GM12878 (cell line): Measurements from ENCODE around the gene FAM222A. TPM values are rescaled to one million over a fixed set of nuclear protein-coding genes. Genes with fewer than 3 reads are reported as not detected.

Source experiments
- ATAC-seq: fragments of 200-7000 bp; cut with Tn5 transposase; 3 replicates; pipeline ENCODE4 v1.9.1; 2020; ENCODE audit warnings: mild to moderate bottlenecking, moderate library complexity
- BruUV-seq: library from RNA; stranded (reverse); fragments of 400-500 nt; replicated peaks from 2 replicates; lab custom pipeline; 2021; lab: Mats Ljungman, UMichigan
- CTCF ChIA-PET: fragments of 300-600 bp; sonication (Branson Sonifier 250); formaldehyde crosslinking; extraction: SDS; loops from one replicate; lab custom pipeline; 2021; ENCODE audit warnings: inconsistent platforms; lab: Yijun Ruan, JAX
- POLR2A ChIA-PET: fragments of 350-600 bp; formaldehyde crosslinking; extraction: SDS; loops from one replicate; lab custom pipeline; 2021; ENCODE audit warnings: inconsistent platforms; lab: Charles Lee
- RAD21 ChIA-PET: fragments of 300-600 bp; sonication (Branson Sonifier 250); formaldehyde crosslinking; loops from one replicate; lab custom pipeline; 2023; ENCODE audit warnings: antibody characterized with exemption; ENCODE audit not compliant: unreplicated experiment; lab: Charles Lee
- SMC1A ChIA-PET: fragments of 300-600 bp; sonication (Branson Sonifier 250); formaldehyde crosslinking; loops from one replicate; lab custom pipeline; 2023; ENCODE audit not compliant: unreplicated experiment, uncharacterized antibody; lab: Charles Lee
- DNase-seq: peaks from one replicate; pipeline ENCODE4 v3.0.0-alpha.2; 2011; ENCODE audit warnings: low read depth, low spot score
- FAIRE-seq: peaks from 3 replicates; lab custom pipeline; 2011; peaks lifted over from hg19 to GRCh38; lab: Jason Lieb, UNC
- H2AFZ ChIP-seq: 2 replicates; pipeline ENCODE4 v1.6.0; 2011; ENCODE audit warnings: low read depth, low read length, control low read depth; ENCODE audit not compliant: control insufficient read depth
- H3K27ac ChIP-seq: 2 replicates; pipeline ENCODE4 v1.5.1; 2011; ENCODE audit warnings: control low read depth; ENCODE audit not compliant: control insufficient read depth, insufficient read depth
- H3K27me3 ChIP-seq, 2 experiments: replicated peaks in 1 of 2; 2 replicates each; pipeline versions ENCODE4 v1.6.0 to v1.6.1; 2011; ENCODE audit warnings: low read length in 1 of 2; ENCODE audit not compliant: control insufficient read depth in 2 of 2, insufficient read depth in 2 of 2
- H3K36me3 ChIP-seq, 2 experiments: 2 replicates each; pipeline ENCODE4 v1.5.1; 2011; ENCODE audit warnings: low read length in 1 of 2; ENCODE audit not compliant: control insufficient read depth in 2 of 2, insufficient read depth in 2 of 2
- H3K4me1 ChIP-seq: 2 replicates; pipeline ENCODE4 v1.6.1; 2011; ENCODE audit warnings: mild to moderate bottlenecking, low read length, moderate library complexity, mixed read lengths; ENCODE audit not compliant: control insufficient read depth, insufficient read depth
- H3K4me2 ChIP-seq: 2 replicates; pipeline ENCODE4 v1.6.0; 2011; ENCODE audit warnings: control low read depth; ENCODE audit not compliant: control insufficient read depth, insufficient read depth
- H3K4me3 ChIP-seq: fragments of 200-600 bp; sonication (generic); 2 replicates; pipeline ENCODE4 v1.5.1; 2016
- H3K79me2 ChIP-seq: 2 replicates; pipeline ENCODE4 v1.6.0; 2011; ENCODE audit warnings: low read length; ENCODE audit not compliant: control insufficient read depth, insufficient read depth
- H3K9ac ChIP-seq: 2 replicates; pipeline ENCODE4 v1.8.0; 2011; ENCODE audit warnings: low read length, control low read depth, mixed read lengths; ENCODE audit not compliant: control insufficient read depth, insufficient read depth
- H3K9me3 ChIP-seq: replicated peaks from 3 replicates; pipeline ENCODE4 v1.5.1; 2011; ENCODE audit warnings: mild to moderate bottlenecking, low read length; ENCODE audit not compliant: control insufficient read depth, insufficient read depth
- H4K20me1 ChIP-seq: 2 replicates; pipeline ENCODE4 v1.6.0; 2011; ENCODE audit not compliant: control insufficient read depth, insufficient read depth
- BACH1 ChIP-seq: fragments of 450-650 bp; IDR thresholded peaks from 2 replicates; pipeline ENCODE4 v1.6.1; 2017; ENCODE audit warnings: mild to moderate bottlenecking, borderline replicate concordance
- DPF2 ChIP-seq: fragments of 450-650 bp; IDR thresholded peaks from 2 replicates; pipeline ENCODE4 v1.6.1; 2017; ENCODE audit warnings: mild to moderate bottlenecking
- JUNB ChIP-seq: IDR thresholded peaks from 2 replicates; pipeline ENCODE4 v1.6.1; 2016; ENCODE audit warnings: antibody characterized with exemption, mild to moderate bottlenecking
- NFIC ChIP-seq: IDR thresholded peaks from 2 replicates; pipeline ENCODE4 v1.6.1; 2012; ENCODE audit warnings: low read depth, mild to moderate bottlenecking, inconsistent platforms, low read length, moderate library complexity
- POLR2AphosphoS2 ChIP-seq: IDR thresholded peaks from 2 replicates; pipeline ENCODE4 v1.6.1; 2011; ENCODE audit warnings: low read depth, mild to moderate bottlenecking, low read length, improper control_type of control experiment, moderate library complexity
- POLR2AphosphoS5 ChIP-seq: IDR thresholded peaks from 2 replicates; pipeline ENCODE4 v1.6.1; 2011; ENCODE audit warnings: mild to moderate bottlenecking, low read length, inconsistent platforms
- RAD51 ChIP-seq: fragments of 450-650 bp; IDR thresholded peaks from 2 replicates; pipeline ENCODE4 v1.6.1; 2016; ENCODE audit warnings: moderate library complexity, mild to moderate bottlenecking, inconsistent platforms
- SREBF1 ChIP-seq: IDR thresholded peaks from 2 replicates; pipeline ENCODE4 v1.6.1; 2012; ENCODE audit warnings: mild to moderate bottlenecking, low read length
- ZNF207 ChIP-seq: fragments of 450-650 bp; IDR thresholded peaks from 2 replicates; pipeline ENCODE4 v1.6.1; 2014; ENCODE audit warnings: antibody characterized with exemption, mild to moderate bottlenecking, borderline replicate concordance
- WGBS: methylation state at CpG from one replicate; pipeline ENCODE4 v1.1.6; 2016; ENCODE audit warnings: low lambda C conversion rate; ENCODE audit not compliant: insufficient replicate concordance, insufficient coverage; ENCODE audit errors: missing lambda C conversion rate; 5-methylcytosine and 5-hydroxymethylcytosine counted together
- in situ Hi-C: fragments of 300-500 bp; cut with MboI; formaldehyde crosslinking; loops from 9 replicates; pipeline ENCODE4 v1.14.3; 2018; ENCODE audit warnings: mixed read lengths
- intact Hi-C: fragments of 100-400 bp; cut with micrococcal nuclease; formaldehyde crosslinking; loops from one replicate; pipeline ENCODE4 v1.14.2; 2022; ENCODE audit not compliant: unreplicated experiment
- polyA plus RNA-seq, 11 experiments: library from polyadenylated mRNA; depleted of rRNA in 4 of 11; unstranded in 6 of 11; stranded (reverse) in 5 of 11; fragments of >200 nt; fragmentation: Nextera tagmentation in 4 of 11; fragmentation: Illumina TruSeq in 1 of 11; extraction: Ambion mirVana in 4 of 11; extraction: Trizol in 1 of 11; gene quantifications; 1 replicate in 1 of 11; 2 replicates in 10 of 11; pipeline versions ENCODE4 v1.2.1 to v1.2.3, GENCODE V29; 2011 to 2016; ENCODE audit warnings: inconsistent platforms in 2 of 11, missing spikeins in 2 of 11, low read depth in 1 of 11
- total RNA-seq, 4 experiments: library from RNA; depleted of rRNA in 3 of 4; stranded (reverse); fragments of >200 nt in 3 of 4; fragmentation: Illumina TruSeq in 1 of 4; extraction: Trizol in 1 of 4; gene quantifications; 2 replicates each; pipeline versions ENCODE4 v1.2.1 to v1.2.3, GENCODE V29; 2013 to 2021
- TF ChIP-seq, protein P1 (sequence below): fragments of 450-650 bp; formaldehyde crosslinking; IDR thresholded peaks from 2 replicates; pipeline ENCODE4 v1.4.0; 2022; ENCODE audit warnings: mild to moderate bottlenecking, moderate library complexity
- TF ChIP-seq, protein P2 (sequence below): fragments of 450-650 bp; IDR thresholded peaks from 2 replicates; pipeline ENCODE4 v1.6.1; 2016; ENCODE audit warnings: mild to moderate bottlenecking

FAM222A gene
- total and polyA plus RNA-seq, 10 of the 15 experiments (the other 5 are each of a cell fraction or from before 2014, with no cell fraction given), result 0.04 to 0.49 (median 0.14) TPM; not detected in 3

DNA sequence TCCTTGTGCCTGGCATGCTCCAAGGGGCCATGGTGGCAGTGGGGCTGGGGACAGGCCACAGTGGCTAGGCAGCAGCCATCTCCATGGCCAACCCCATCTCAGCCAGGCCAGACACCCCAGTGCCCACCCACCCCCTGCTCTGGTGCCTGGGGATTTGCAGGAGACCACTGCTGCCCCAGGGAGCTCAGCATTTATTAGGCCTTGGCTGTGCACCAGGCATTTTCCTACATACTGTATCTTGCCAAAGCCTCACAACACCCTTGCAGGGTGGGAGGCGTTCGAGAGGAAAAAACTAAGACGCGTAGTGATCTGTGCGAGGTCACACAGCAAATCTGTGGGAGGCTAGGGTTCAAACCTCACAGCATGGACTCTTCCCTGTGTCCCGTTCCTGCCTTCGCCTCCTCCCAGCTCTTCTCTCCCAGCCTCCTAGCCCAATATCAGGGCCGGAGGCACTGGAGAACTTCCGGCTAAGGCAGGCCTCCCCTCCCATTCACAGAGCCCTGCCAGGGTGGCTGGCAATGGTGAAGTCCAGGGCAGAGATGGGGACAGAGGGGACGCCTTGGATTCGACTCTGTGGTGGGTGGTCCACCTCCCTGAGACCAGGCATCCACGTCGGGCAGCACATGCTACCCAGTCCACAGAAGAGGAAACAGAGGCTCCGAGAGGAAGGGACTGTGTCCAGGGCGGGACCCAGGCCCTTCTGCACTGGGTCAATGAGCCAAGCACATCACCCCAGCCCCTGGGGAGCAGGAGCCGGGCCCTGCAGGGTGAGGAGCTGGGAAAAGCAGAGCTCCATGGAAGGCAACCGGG lies 57.4 kb downstream of the FAM222A start:
- Histone ChIP-seq H3K9ac (no peak overlapping the region), H3K4me1 (no peaks in the 10 kb centered on the region), H3K79me2 (no peaks in the 10 kb centered on the region), H3K27ac (no peak overlapping the region), H3K36me3 (no peaks in the 10 kb centered on the region), H3K4me3 (no peak overlapping the region), H3K4me2 (no peak overlapping the region), H4K20me1 (no peaks in the 10 kb centered on the region), H3K9me3 (no peaks in the 10 kb centered on the region), H2AFZ (no peak overlapping the region), H3K27me3 (no peaks in the 10 kb centered on the region)
- CTCF ChIA-PET, result interaction anchor here (1.0 to 1.2 kb wide), 3 partner anchors 9 to 173 kb away, joined by 3 to 4 read pairs (median 3); no protein-coding TSS in a partner anchor
- no TSS peak for BruUV-seq
- ATAC-seq (no peak), FAIRE-seq (no peak), DNase-seq (no peak)
- RAD21 ChIA-PET, result interaction anchor here (1.1 to 1.5 kb wide), 2 partner anchors 173 to 343 kb away, joined by 3 to 4 read pairs; no protein-coding TSS in a partner anchor
- TF ChIP-seq NFIC (no peak), ZNF207 (no peak), BACH1 (no peak), SREBF1 (no peak), RAD51 (no peak), POLR2AphosphoS5 (no peak), DPF2 (no peak), POLR2AphosphoS2 (no peak), JUNB (no peak)
- TF ChIP-seq, protein P1, sequence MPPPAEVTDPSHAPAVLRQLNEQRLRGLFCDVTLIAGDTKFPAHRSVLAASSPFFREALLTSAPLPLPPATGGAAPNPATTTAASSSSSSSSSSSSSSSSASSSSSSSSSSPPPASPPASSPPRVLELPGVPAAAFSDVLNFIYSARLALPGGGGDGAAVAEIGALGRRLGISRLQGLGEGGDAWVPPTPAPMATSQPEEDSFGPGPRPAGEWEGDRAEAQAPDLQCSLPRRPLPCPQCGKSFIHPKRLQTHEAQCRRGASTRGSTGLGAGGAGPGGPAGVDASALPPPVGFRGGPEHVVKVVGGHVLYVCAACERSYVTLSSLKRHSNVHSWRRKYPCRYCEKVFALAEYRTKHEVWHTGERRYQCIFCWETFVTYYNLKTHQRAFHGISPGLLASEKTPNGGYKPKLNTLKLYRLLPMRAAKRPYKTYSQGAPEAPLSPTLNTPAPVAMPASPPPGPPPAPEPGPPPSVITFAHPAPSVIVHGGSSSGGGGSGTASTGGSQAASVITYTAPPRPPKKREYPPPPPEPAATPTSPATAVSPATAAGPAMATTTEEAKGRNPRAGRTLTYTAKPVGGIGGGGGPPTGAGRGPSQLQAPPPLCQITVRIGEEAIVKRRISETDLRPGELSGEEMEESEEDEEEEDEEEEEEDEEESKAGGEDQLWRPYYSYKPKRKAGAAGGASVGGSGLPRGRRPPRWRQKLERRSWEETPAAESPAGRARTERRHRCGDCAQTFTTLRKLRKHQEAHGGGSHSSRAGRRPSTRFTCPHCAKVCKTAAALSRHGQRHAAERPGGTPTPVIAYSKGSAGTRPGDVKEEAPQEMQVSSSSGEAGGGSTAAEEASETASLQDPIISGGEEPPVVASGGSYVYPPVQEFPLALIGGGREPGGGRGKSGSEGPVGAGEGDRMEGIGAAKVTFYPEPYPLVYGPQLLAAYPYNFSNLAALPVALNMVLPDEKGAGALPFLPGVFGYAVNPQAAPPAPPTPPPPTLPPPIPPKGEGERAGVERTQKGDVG, result no peak
- TF ChIP-seq, protein P2, sequence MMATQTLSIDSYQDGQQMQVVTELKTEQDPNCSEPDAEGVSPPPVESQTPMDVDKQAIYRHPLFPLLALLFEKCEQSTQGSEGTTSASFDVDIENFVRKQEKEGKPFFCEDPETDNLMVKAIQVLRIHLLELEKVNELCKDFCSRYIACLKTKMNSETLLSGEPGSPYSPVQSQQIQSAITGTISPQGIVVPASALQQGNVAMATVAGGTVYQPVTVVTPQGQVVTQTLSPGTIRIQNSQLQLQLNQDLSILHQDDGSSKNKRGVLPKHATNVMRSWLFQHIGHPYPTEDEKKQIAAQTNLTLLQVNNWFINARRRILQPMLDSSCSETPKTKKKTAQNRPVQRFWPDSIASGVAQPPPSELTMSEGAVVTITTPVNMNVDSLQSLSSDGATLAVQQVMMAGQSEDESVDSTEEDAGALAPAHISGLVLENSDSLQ, result no peak
- intact Hi-C loops, result no loop called here
- in situ Hi-C loops, result no loop called here
- POLR2A ChIA-PET, result no interaction called here
- SMC1A ChIA-PET, result no interaction called here
- WGBS, result 38% methylated on average over 17 of the region's 17 CpGs
